Kidney (tissue), 14 donors: ENCODE results near the gene MCF2L. TPM values are rescaled to one million over a fixed set of nuclear protein-coding genes. Genes with fewer than 3 reads are reported as not detected.

ENCODE experiments used
- DNase-seq, 5 donors: peaks; one replicate each; pipeline ENCODE4 v3.0.0-alpha.2; 2013 to 2020
- FAIRE-seq: peaks from 2 replicates; lab custom pipeline; 2012; peaks lifted over from hg19 to GRCh38; lab: Jason Lieb, UNC
- H3K27ac ChIP-seq, 2 donors: one replicate each; pipeline ENCODE4 v1.7.0; 2013; ENCODE audit warnings: low read depth in 2 of 2, low read length in 2 of 2, inconsistent platforms in 1 of 2
- H3K27me3 ChIP-seq: one replicate; pipeline ENCODE4 v1.7.1; 2013; ENCODE audit warnings: low read length, inconsistent platforms; ENCODE audit not compliant: control insufficient read depth, insufficient read depth
- H3K36me3 ChIP-seq, 3 donors: one replicate each; pipeline versions ENCODE4 v1.7.0 to v1.7.1; 2013; ENCODE audit warnings: low read length in 3 of 3, control low read depth in 1 of 3, inconsistent platforms in 1 of 3; ENCODE audit not compliant: insufficient read depth in 3 of 3, control insufficient read depth in 2 of 3
- H3K4me1 ChIP-seq, 3 donors: one replicate each; pipeline versions ENCODE4 v1.7.0 to v1.7.1; 2013; ENCODE audit warnings: low read length in 3 of 3, inconsistent platforms in 1 of 3, low read depth in 1 of 3; ENCODE audit not compliant: control insufficient read depth in 2 of 3, insufficient read depth in 2 of 3
- H3K4me3 ChIP-seq, 3 donors: one replicate each; pipeline versions ENCODE4 v1.7.0 to v1.8.1; 2013; ENCODE audit warnings: low read length in 3 of 3, control low read depth in 1 of 3, inconsistent platforms in 1 of 3
- H3K9ac ChIP-seq, 3 donors: one replicate each; pipeline versions ENCODE4 v1.7.0 to v1.7.1; 2013; ENCODE audit warnings: low read length in 3 of 3, control low read depth in 1 of 3, inconsistent platforms in 1 of 3
- H3K9me3 ChIP-seq, 3 donors: one replicate each; pipeline versions ENCODE4 v1.7.0 to v1.7.1; 2013; ENCODE audit warnings: low read length in 3 of 3, control low read depth in 1 of 3, inconsistent platforms in 1 of 3; ENCODE audit not compliant: control insufficient read depth in 2 of 3, insufficient read depth in 1 of 3
- CTCF ChIP-seq: IDR thresholded peaks from 3 replicates; pipeline ENCODE4 v1.5.1; 2012; ENCODE audit warnings: mild to moderate bottlenecking, moderate library complexity, borderline replicate concordance; ENCODE audit not compliant: insufficient read depth; ENCODE audit errors: extremely low read depth
- intact Hi-C: fragments of 100-400 bp; cut with DNase I; formaldehyde crosslinking; loops from one replicate; pipeline ENCODE4 v1.11.1; 2022
- polyA plus RNA-seq: library from polyadenylated mRNA; stranded (reverse); fragments of 350-450 nt; fragmentation: Illumina TruSeq; extraction: RNeasy Lipid Tissue Mini Kit (QIAGEN cat#74804); gene quantifications from one replicate; pipeline ENCODE4 v1.2.3, GENCODE V29; 2014; ENCODE audit warnings: low read depth, low replicate concordance; ENCODE audit not compliant: insufficient read depth
- total RNA-seq: library from RNA; stranded (reverse); fragmentation: NEBNext Ultra II Directional; extraction: Animal tissue kit (Norgen Biotek cat#: 25700); gene quantifications from one replicate; pipeline ENCODE4 v1.2.1, GENCODE V29; 2021
- donor health status: control.
- donor health status: control.
- donor health status: control.
- donor health status: control.
- donor health status: control.
- donor health status: DM: yes; HTN: yes; CAD: no.
- donor health status: Normal renal cell carcinoma (clear cell type).

Gene MCF2L
- total and polyA plus RNA-seq, 2 donors from 2014 or later = 12.1 to 61.9 TPM

- TF ChIP-seq CTCF = no peak
- no peak overlapping the region for H3K9ac ChIP-seq
- H3K36me3 ChIP-seq = peaks cover 0 to 7% (median 3%) of the 10 kb centered on the region in 3 donors
- peak in 1 of 5 donors; percentile 41 for DNase-seq
- H3K9me3 ChIP-seq = no peaks in the 10 kb centered on the region
- intact Hi-C loops = no loop called here
- no peaks in the 10 kb centered on the region for H3K4me1 ChIP-seq
- H3K4me3 ChIP-seq = peak overlapping the region in 1 of 3 donors; percentile 21
- no peak overlapping the region for H3K27ac ChIP-seq
- no peaks in the 10 kb centered on the region for H3K27me3 ChIP-seq
- FAIRE-seq = no peak
Measured at GRCh38 chr13:113044391-113045114, 75.5 kb downstream of the MCF2L start.

GRCh38 chr13:113045251-113046127 is 76.5 kb downstream of the MCF2L start:
- H3K9me3 ChIP-seq = no peaks in the 10 kb centered on the region
- no peak for TF ChIP-seq CTCF
- intact Hi-C loops = no loop called here
- H3K27ac ChIP-seq = no peak overlapping the region
- no peak overlapping the region for H3K4me3 ChIP-seq
- no peak overlapping the region for H3K9ac ChIP-seq
- H3K4me1 ChIP-seq = no peaks in the 10 kb centered on the region
- no peaks in the 10 kb centered on the region for H3K27me3 ChIP-seq
- FAIRE-seq (no peak), DNase-seq (peak in 1 of 5 donors; percentile 56)
- H3K36me3 ChIP-seq = peaks cover 0 to 7% (median 3%) of the 10 kb centered on the region in 3 donors

- H3K4me1 ChIP-seq = no peaks in the 10 kb centered on the region
- H3K4me3 ChIP-seq = no peak overlapping the region
- H3K36me3 ChIP-seq = peaks cover 0 to 7% (median 3%) of the 10 kb centered on the region in 3 donors
- FAIRE-seq (no peak), DNase-seq (peak in 1 of 5 donors; percentile 52)
- H3K27ac ChIP-seq = no peak overlapping the region
- intact Hi-C loops = no loop called here
- no peaks in the 10 kb centered on the region for H3K9me3 ChIP-seq
- TF ChIP-seq CTCF = no peak
- H3K27me3 ChIP-seq = no peaks in the 10 kb centered on the region
- H3K9ac ChIP-seq = no peak overlapping the region
Measured at GRCh38 chr13:113046128-113046882, 77.3 kb downstream of the MCF2L start.
